Psoas muscle (tissue), 8 donors: Measurements from ENCODE around the gene GOSR2. TPM values are rescaled to one million over a fixed set of nuclear protein-coding genes. Genes with fewer than 3 reads are reported as not detected.

Experiments used
- ATAC-seq, 4 donors: fragments of 200-7000 bp; cut with Tn5 transposase; one replicate each; pipeline ENCODE4 v1.9.1; 2020; ENCODE audit warnings: moderate library complexity in 3 of 4, mild to moderate bottlenecking in 2 of 4
- DNase-seq, 2 donors: peaks; one replicate each; pipeline ENCODE4 v3.0.0-alpha.2; 2020
- H3K27ac ChIP-seq: fragments of 200-600 bp; one replicate; pipeline ENCODE4 v1.8.0; 2022
- H3K27me3 ChIP-seq, 3 donors: fragments of 200-600 bp in 1 of 3; one replicate each; pipeline versions ENCODE4 v1.6.1 to v1.8.0; 2013 to 2022; ENCODE audit warnings: low read length in 2 of 3, mild to moderate bottlenecking in 2 of 3, moderate library complexity in 1 of 3; ENCODE audit not compliant: insufficient read depth in 3 of 3
- H3K36me3 ChIP-seq, 2 donors: fragments of 200-600 bp in 1 of 2; one replicate each; pipeline versions ENCODE4 v1.6.1 to v1.8.0; 2013 to 2022; ENCODE audit warnings: low read depth in 1 of 2, mild to moderate bottlenecking in 1 of 2, moderate library complexity in 1 of 2; ENCODE audit not compliant: insufficient read depth in 1 of 2
- H3K4me1 ChIP-seq: fragments of 200-600 bp; one replicate; pipeline ENCODE4 v1.8.0; 2022
- H3K4me3 ChIP-seq: fragments of 200-600 bp; one replicate; pipeline ENCODE4 v1.8.0; 2022; ENCODE audit warnings: mild to moderate bottlenecking
- H3K9me3 ChIP-seq: fragments of 200-600 bp; one replicate; pipeline ENCODE4 v1.8.0; 2022
- CTCF ChIP-seq: fragments of 200-600 bp; IDR thresholded peaks from one replicate; pipeline ENCODE4 v1.8.0; 2022; ENCODE audit warnings: antibody characterized with exemption
- WGBS, 3 donors: extraction: QIAGEN DNeasy Blood & Tissue Kit; methylation state at CpG; one replicate each; pipeline versions ENCODE4 v1.1.6 to v1.1.7; 2013; 5-methylcytosine and 5-hydroxymethylcytosine counted together
- intact Hi-C, 2 donors: fragments of 100-400 bp; cut with DNase I; formaldehyde crosslinking; loops; one replicate each; pipeline versions ENCODE4 v1.11.0 to v1.14.2; 2022
- polyA plus RNA-seq, 3 donors: library from polyadenylated mRNA; stranded (reverse); fragments of 200-250 nt; gene quantifications; one replicate each; pipeline ENCODE4 v1.2.3, GENCODE V29; 2013
- total RNA-seq, 4 donors: library from RNA; stranded (reverse); fragmentation: NEBNext Ultra II Directional in 2 of 4; extraction: Animal tissue kit (Norgen Biotek cat#: 25700) in 2 of 4; gene quantifications; one replicate each; pipeline versions ENCODE4 v1.2.1 to v1.2.4, GENCODE V29; 2021 to 2023
- donor health status: healthy with polysubstance abuse.
- donor health status: DM: no; HTN: no; CAD: no; lungs with moderate emphysema.
- donor health status: Bipolar disorder and iron deficiency.
- donor health status: healthy.
- donor health status: DM: yes; HTN: yes; CAD: no.
- donor health status: DM: no; HTN: no; CAD: no.
- donor health status: DM: no; HTN: no; CAD: no.
- donor health status: DM: yes; HTN: yes; CAD: no.

The GOSR2 gene
- total and polyA plus RNA-seq, 7 donors, result 26.4 to 56.9 (median 44.9) TPM

GRCh38 chr17:46942441-46943217 is 19.7 kb downstream of the GOSR2 start:
- WGBS, 3 donors, result 55 to 63% (median 58%) methylated on average over 10 of the region's 10 CpGs
- ATAC-seq, result peak; percentile 63 to 81 (median 78)

GRCh38 chr17:46943218-46943500 is 20.2 kb downstream of the GOSR2 start:
- 39 to 63% (median 46%) methylated on average over 2 of the region's 2 CpGs for WGBS, 3 donors
- H3K27me3 ChIP-seq, result no peaks in the 10 kb centered on the region
- intact Hi-C loops, result loop anchor here in 1 of 2 donors (2.0 kb wide), 1 partner anchor 60 kb away; no protein-coding TSS in a partner anchor
- no peaks in the 10 kb centered on the region for H3K9me3 ChIP-seq
- peak in 3 of 4 donors; percentile 4 to 14 (median 6) for ATAC-seq
- DNase-seq, result no peak
- H3K27ac ChIP-seq, result no peak overlapping the region
- no peak overlapping the region for H3K4me3 ChIP-seq
- H3K4me1 ChIP-seq, result peaks cover 14% of the 10 kb centered on the region
- no peak for TF ChIP-seq CTCF
- H3K36me3 ChIP-seq, result peaks cover 7 to 35% of the 10 kb centered on the region in 2 donors

More at GRCh38 chr17:46942441-46943217, 19.7 kb downstream of the GOSR2 start:
- peak; percentile 82 for TF ChIP-seq CTCF
- peak; percentile 63 to 81 for DNase-seq
- Histone ChIP-seq H3K9me3 (no peaks in the 10 kb centered on the region), H3K27me3 (no peaks in the 10 kb centered on the region), H3K36me3 (peaks cover 7 to 41% of the 10 kb centered on the region in 2 donors), H3K4me3 (no peak overlapping the region), H3K4me1 (peaks cover 14% of the 10 kb centered on the region), H3K27ac (no peak overlapping the region)
- intact Hi-C loops, result loop anchor here (1.0 to 2.0 kb wide), 2 partner anchors 59 to 60 kb away; no protein-coding TSS in a partner anchor

GRCh38 chr17:46943501-46944393 is 20.8 kb downstream of the GOSR2 start:
- H3K4me1 ChIP-seq, result peaks cover 14% of the 10 kb centered on the region
- DNase-seq (no peak), ATAC-seq (peak; percentile 11 to 31 (median 23))
- H3K36me3 ChIP-seq, result peaks cover 7 to 29% of the 10 kb centered on the region in 2 donors
- 11 to 17% (median 16%) methylated on average over 21 of the region's 21 CpGs for WGBS, 3 donors
- no peak for TF ChIP-seq CTCF
- no peak overlapping the region for H3K27ac ChIP-seq
- H3K27me3 ChIP-seq, result no peaks in the 10 kb centered on the region
- H3K9me3 ChIP-seq, result no peaks in the 10 kb centered on the region
- intact Hi-C loops, result loop anchor here in 1 of 2 donors (2.0 kb wide), 1 partner anchor 59 kb away; no protein-coding TSS in a partner anchor
- H3K4me3 ChIP-seq, result no peak overlapping the region

- intact Hi-C loops, result no loop called here
- no peaks in the 10 kb centered on the region for H3K27me3 ChIP-seq
- no peak for ATAC-seq
- no peaks in the 10 kb centered on the region for H3K9me3 ChIP-seq
- H3K4me1 ChIP-seq, result peaks cover 14% of the 10 kb centered on the region
- no peak for TF ChIP-seq CTCF
- no peak overlapping the region for H3K4me3 ChIP-seq
- H3K36me3 ChIP-seq, result peaks cover 0 to 20% of the 10 kb centered on the region in 2 donors
- DNase-seq, result no peak
- no peak overlapping the region for H3K27ac ChIP-seq
- 35 to 40% (median 37%) methylated on average over 10 of the region's 10 CpGs for WGBS, 3 donors
Measured at GRCh38 chr17:46944931-46945330, 22.0 kb downstream of the GOSR2 start.
